Heart left ventricle (tissue), 13 donors: ENCODE data around the gene RNF144B.

Source experiments
- CTCF ChIP-seq, 12 donors: fragments of 200-600 bp; sonication (generic) in 4 of 12; IDR thresholded peaks; one replicate each; pipeline versions ENCODE4 v1.5.0 to v1.8.0; 2018 to 2022; ENCODE audit warnings: antibody characterized with exemption in 12 of 12, mild to moderate bottlenecking in 5 of 12
- POLR2A ChIP-seq, 2 donors: fragments of 450-650 bp; IDR thresholded peaks; one replicate each; pipeline ENCODE4 v1.6.1; 2017; ENCODE audit warnings: antibody characterized with exemption in 2 of 2, mild to moderate bottlenecking in 2 of 2, moderate library complexity in 2 of 2
- donor health status: ischemic (EF 13 %, LVEDD 7.1; RV severe dilation, severe dysfunction).
- donor health status: DM: no; HTN: yes; CAD: no.
- donor health status: DM: no; HTN: no; CAD: no.
- donor health status: ischemic (EF 25% LVEDD 6.9; RV normal size, moderate dysfunction).
- donor health status: ischemic (EF 25% LVEDD 5.7; RV mildly dilated, moderate dysfunction).
- donor health status: ischemic (EF 35%, LVEDD 5.7; RV mildly dilated, moderate dysfunction).
- donor health status: nonischemic (EF 11% LVEDD 7.7; RV severe dilation, severe dysfunction).
- donor health status: DM: yes; HTN: yes; CAD: no.
- donor health status: PGD.
- donor health status: ischemic (EF 29% LVEDD 5.4; RV normal size, mild dysfunction).
- donor health status: nonischemic (EF 23%, LVEDD 6.1; RV moderate dilation, normal function).

GRCh38 chr6:18395177-18395855 lies 8.2 kb downstream of the RNF144B start:
- no peak for TF ChIP-seq CTCF (IDR thresholded peaks at IDR 0.05)
- no peak for TF ChIP-seq POLR2A (IDR thresholded peaks at IDR 0.05)
